ENCODE results near the gene PPARA.

- TF ChIP-seq POLR2AphosphoS5 (IDR thresholded peaks at IDR 0.05; ENCODE audit: low read depth, low read length): no peak
- TF ChIP-seq, protein P1, sequence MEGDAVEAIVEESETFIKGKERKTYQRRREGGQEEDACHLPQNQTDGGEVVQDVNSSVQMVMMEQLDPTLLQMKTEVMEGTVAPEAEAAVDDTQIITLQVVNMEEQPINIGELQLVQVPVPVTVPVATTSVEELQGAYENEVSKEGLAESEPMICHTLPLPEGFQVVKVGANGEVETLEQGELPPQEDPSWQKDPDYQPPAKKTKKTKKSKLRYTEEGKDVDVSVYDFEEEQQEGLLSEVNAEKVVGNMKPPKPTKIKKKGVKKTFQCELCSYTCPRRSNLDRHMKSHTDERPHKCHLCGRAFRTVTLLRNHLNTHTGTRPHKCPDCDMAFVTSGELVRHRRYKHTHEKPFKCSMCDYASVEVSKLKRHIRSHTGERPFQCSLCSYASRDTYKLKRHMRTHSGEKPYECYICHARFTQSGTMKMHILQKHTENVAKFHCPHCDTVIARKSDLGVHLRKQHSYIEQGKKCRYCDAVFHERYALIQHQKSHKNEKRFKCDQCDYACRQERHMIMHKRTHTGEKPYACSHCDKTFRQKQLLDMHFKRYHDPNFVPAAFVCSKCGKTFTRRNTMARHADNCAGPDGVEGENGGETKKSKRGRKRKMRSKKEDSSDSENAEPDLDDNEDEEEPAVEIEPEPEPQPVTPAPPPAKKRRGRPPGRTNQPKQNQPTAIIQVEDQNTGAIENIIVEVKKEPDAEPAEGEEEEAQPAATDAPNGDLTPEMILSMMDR (IDR thresholded peaks at IDR 0.05): no peak
- no peak for TF ChIP-seq GABPA (IDR thresholded peaks at IDR 0.05; ENCODE audit: low read depth)
- no peak for TF ChIP-seq TCF12 (IDR thresholded peaks at IDR 0.05)
- no peak for TF ChIP-seq TAF1 (IDR thresholded peaks at IDR 0.05; ENCODE audit: borderline replicate concordance, low read depth, low read length)
- no peak for TF ChIP-seq EZH2phosphoT487 (IDR thresholded peaks at IDR 0.05; ENCODE audit: borderline replicate concordance, low read depth)
- TF ChIP-seq SIN3A (IDR thresholded peaks at IDR 0.05; ENCODE audit: borderline replicate concordance, low read depth, low read length): no peak
Measured at GRCh38 chr22:46124383-46125144, 25.8 kb upstream of the PPARA start.
